Breast epithelium (tissue), 3 donors: ENCODE results near the gene SLX4.

Experiments
- CTCF ChIP-seq, 3 donors: fragments of 450-650 bp; IDR thresholded peaks; one replicate each; pipeline ENCODE4 v1.5.1; 2016 to 2017; ENCODE audit warnings: antibody characterized with exemption in 3 of 3, mild to moderate bottlenecking in 3 of 3, moderate library complexity in 3 of 3
- POLR2A ChIP-seq: fragments of 450-650 bp; IDR thresholded peaks from one replicate; pipeline ENCODE4 v1.6.1; 2016; ENCODE audit warnings: antibody characterized with exemption, mild to moderate bottlenecking, moderate library complexity
- POLR2AphosphoS5 ChIP-seq, 3 donors: sonication (generic); formaldehyde crosslinking; IDR thresholded peaks; one replicate each; pipeline ENCODE4 v1.6.1; 2017; ENCODE audit warnings: antibody characterized with exemption in 3 of 3

GRCh38 chr16:3575491-3575890 is 35.9 kb downstream of the SLX4 start:
- TF ChIP-seq POLR2A (no peak), CTCF (IDR thresholded peaks at IDR 0.05) (no peak), POLR2AphosphoS5 (IDR thresholded peaks at IDR 0.05) (no peak)
